IMR-90 (cell line): ENCODE data around the gene KCNK6. TPM values are rescaled to one million over a fixed set of nuclear protein-coding genes. Genes with fewer than 3 reads are reported as not detected.

Source experiments
- ATAC-seq: fragments of 200-7000 bp; cut with Tn5 transposase; 2 replicates; pipeline ENCODE4 v1.9.1; 2020; ENCODE audit warnings: low read depth, mild to moderate bottlenecking, moderate library complexity
- BruUV-seq: library from RNA; stranded (reverse); fragments of 400-500 nt; replicated peaks from 2 replicates; lab custom pipeline; 2021; lab: Mats Ljungman, UMichigan
- CTCF ChIA-PET: fragments of 300-600 bp; formaldehyde crosslinking; extraction: SDS; loops from one replicate; lab custom pipeline; 2021; ENCODE audit warnings: antibody characterized with exemption; lab: Yijun Ruan, JAX
- POLR2A ChIA-PET: fragments of 300-600 bp; sonication (Branson Sonifier 250); formaldehyde crosslinking; loops from one replicate; lab custom pipeline; 2022; ENCODE audit warnings: antibody characterized with exemption; ENCODE audit not compliant: unreplicated experiment; lab: Charles Lee
- DNase-seq: peaks from one replicate; pipeline ENCODE4 v3.0.0; 2013
- H2AFZ ChIP-seq: replicated peaks from 2 replicates; pipeline ENCODE3; 2013; ENCODE audit warnings: low read length, mild to moderate bottlenecking; ENCODE audit not compliant: poor library complexity
- H2AK5ac ChIP-seq: 2 replicates; pipeline ENCODE4 v1.6.1; 2013; ENCODE audit warnings: low read depth, low read length, inconsistent platforms
- H2AK9ac ChIP-seq: replicated peaks from 2 replicates; pipeline ENCODE3; 2013; ENCODE audit warnings: mild to moderate bottlenecking, low read depth, low read length, moderate library complexity; ENCODE audit not compliant: poor library complexity
- H2BK120ac ChIP-seq: 2 replicates; pipeline ENCODE4 v1.6.1; 2013; ENCODE audit warnings: low read depth, low read length, inconsistent platforms
- H2BK15ac ChIP-seq: 3 replicates; pipeline ENCODE4 v1.6.1; 2013; ENCODE audit warnings: low read depth, low read length, inconsistent platforms
- H2BK20ac ChIP-seq: 2 replicates; pipeline ENCODE4 v1.6.1; 2013; ENCODE audit warnings: low read depth, mild to moderate bottlenecking, inconsistent platforms, low read length, moderate library complexity
- H2BK5ac ChIP-seq: 2 replicates; pipeline ENCODE4 v1.6.1; 2013; ENCODE audit warnings: mild to moderate bottlenecking, low read depth, low read length, inconsistent platforms; ENCODE audit not compliant: poor library complexity, severe bottlenecking
- H3K14ac ChIP-seq: replicated peaks from 2 replicates; pipeline ENCODE4 v1.6.1; 2013; ENCODE audit warnings: low read depth, low read length, inconsistent platforms
- H3K18ac ChIP-seq: 2 replicates; pipeline ENCODE4 v1.6.1; 2013; ENCODE audit warnings: low read depth, low read length, control low read depth
- H3K23ac ChIP-seq: 2 replicates; pipeline ENCODE4 v1.6.1; 2013; ENCODE audit warnings: low read depth, low read length, inconsistent platforms
- H3K27ac ChIP-seq: 2 replicates; pipeline ENCODE4 v1.5.1; 2013; ENCODE audit warnings: mild to moderate bottlenecking, control low read depth, low read length; ENCODE audit not compliant: insufficient read depth
- H3K27me3 ChIP-seq: 2 replicates; pipeline ENCODE4 v1.6.1; 2013; ENCODE audit warnings: low read length; ENCODE audit not compliant: control insufficient read depth, insufficient read depth
- H3K36me3 ChIP-seq: 2 replicates; pipeline ENCODE4 v1.6.1; 2013; ENCODE audit warnings: low read length, mixed read lengths; ENCODE audit not compliant: control insufficient read depth, insufficient read depth
- H3K4ac ChIP-seq: 2 replicates; pipeline ENCODE4 v1.6.1; 2013; ENCODE audit warnings: low read depth, low read length, inconsistent platforms
- H3K4me1 ChIP-seq: 2 replicates; pipeline ENCODE4 v1.6.1; 2013; ENCODE audit warnings: low read length, mixed read lengths; ENCODE audit not compliant: control insufficient read depth, insufficient read depth
- H3K4me2 ChIP-seq: 2 replicates; pipeline ENCODE4 v1.6.1; 2013; ENCODE audit warnings: low read depth, mild to moderate bottlenecking, control low read depth, low read length, moderate library complexity
- H3K4me3 ChIP-seq: 2 replicates; pipeline ENCODE4 v1.5.1; 2013; ENCODE audit warnings: low read depth, mild to moderate bottlenecking, control low read depth, low read length, moderate library complexity; ENCODE audit not compliant: insufficient read depth
- H3K56ac ChIP-seq: 2 replicates; pipeline ENCODE4 v1.6.1; 2013; ENCODE audit warnings: low read length, inconsistent platforms; ENCODE audit not compliant: insufficient read depth; ENCODE audit errors: extremely low read depth
- H3K79me1 ChIP-seq, 2 experiments: 2 replicates each; pipeline ENCODE4 v1.6.1; 2013; ENCODE audit warnings: low read length in 2 of 2, inconsistent platforms in 1 of 2, low read depth in 1 of 2
- H3K9ac ChIP-seq: 2 replicates; pipeline ENCODE4 v1.6.1; 2013; ENCODE audit warnings: low read depth, low read length, control low read depth
- H3K9me1 ChIP-seq: 2 replicates; pipeline ENCODE4 v1.6.1; 2013; ENCODE audit warnings: low read length, inconsistent platforms; ENCODE audit not compliant: insufficient read depth
- H3K9me3 ChIP-seq: 2 replicates; pipeline ENCODE4 v1.6.1; 2013; ENCODE audit warnings: low read length; ENCODE audit not compliant: control insufficient read depth, insufficient read depth
- H4K20me1 ChIP-seq: 2 replicates; pipeline ENCODE4 v1.6.1; 2013; ENCODE audit warnings: low read length, inconsistent platforms; ENCODE audit not compliant: insufficient read depth
- H4K5ac ChIP-seq: 2 replicates; pipeline ENCODE4 v1.6.1; 2013; ENCODE audit warnings: mild to moderate bottlenecking, low read depth, low read length, control low read depth
- H4K8ac ChIP-seq, 2 experiments: 2 replicates each; pipeline ENCODE4 v1.6.1; 2013; ENCODE audit warnings: low read depth in 2 of 2, low read length in 2 of 2, control low read depth in 1 of 2, inconsistent platforms in 1 of 2
- H4K91ac ChIP-seq: 2 replicates; pipeline ENCODE4 v1.6.1; 2013; ENCODE audit warnings: low read depth, low read length, inconsistent platforms; ENCODE audit not compliant: insufficient read depth
- CEBPB ChIP-seq: IDR thresholded peaks from 2 replicates; pipeline ENCODE4 v1.6.1; 2012; ENCODE audit warnings: low read depth, low read length, improper control_type of control experiment
- CHD1 ChIP-seq: IDR thresholded peaks from 2 replicates; pipeline ENCODE4 v1.6.1; 2012; ENCODE audit warnings: low read depth, low read length, improper control_type of control experiment
- MAFK ChIP-seq: IDR thresholded peaks from 2 replicates; pipeline ENCODE4 v1.6.1; 2012; ENCODE audit warnings: low read depth, low read length, improper control_type of control experiment
- RFX5 ChIP-seq: IDR thresholded peaks from 2 replicates; pipeline ENCODE4 v1.8.0; 2012; ENCODE audit warnings: low read depth, mild to moderate bottlenecking, low read length, moderate library complexity
- WGBS, 2 experiments: methylation state at CpG; one replicate each; pipeline versions ENCODE4 v1.1.5 to v1.1.7; 2013; ENCODE audit warnings: missing lambda C conversion rate in 2 of 2; ENCODE audit not compliant: insufficient read length in 1 of 2; ENCODE audit errors: extremely low coverage in 2 of 2; 5-methylcytosine and 5-hydroxymethylcytosine counted together
- dilution Hi-C: fragments of 300-500 bp; cut with HindIII; formaldehyde crosslinking; loops from one replicate; pipeline ENCODE4 v1.14.3; 2018; ENCODE audit warnings: low sequenced_read_pairs; ENCODE audit not compliant: unreplicated experiment
- in situ Hi-C: fragments of 300-500 bp; cut with MboI; formaldehyde crosslinking; loops from 3 replicates; pipeline ENCODE4 v1.14.3; 2019; ENCODE audit warnings: low sequenced_read_pairs, inconsistent platforms, mixed read lengths
- intact Hi-C: fragments of 100-400 bp; cut with micrococcal nuclease; formaldehyde crosslinking; loops from 2 replicates; pipeline ENCODE4 v1.10.0; 2022
- polyA plus RNA-seq, 3 experiments: library from polyadenylated mRNA; depleted of rRNA; stranded (reverse); fragments of >200 nt; gene quantifications; 2 replicates each; pipeline ENCODE4 v1.2.3, GENCODE V29; 2012; ENCODE audit warnings: low replicate concordance in 1 of 3
- total RNA-seq: library from RNA; depleted of rRNA; stranded (reverse); fragments of >200 nt; gene quantifications from 2 replicates; pipeline ENCODE4 v1.2.3, GENCODE V29; 2012
- TF ChIP-seq, protein P1 (sequence below): fragments of 150-350 bp; IDR thresholded peaks from 2 replicates; pipeline ENCODE4 v1.6.1; 2016; ENCODE audit warnings: low read depth, mild to moderate bottlenecking, low read length, moderate library complexity, borderline replicate concordance

KCNK6 gene
- total and polyA plus RNA-seq, 2 of the 4 experiments (the other 2 are of a cell fraction), result 2.7 to 4.5 TPM

DNA sequence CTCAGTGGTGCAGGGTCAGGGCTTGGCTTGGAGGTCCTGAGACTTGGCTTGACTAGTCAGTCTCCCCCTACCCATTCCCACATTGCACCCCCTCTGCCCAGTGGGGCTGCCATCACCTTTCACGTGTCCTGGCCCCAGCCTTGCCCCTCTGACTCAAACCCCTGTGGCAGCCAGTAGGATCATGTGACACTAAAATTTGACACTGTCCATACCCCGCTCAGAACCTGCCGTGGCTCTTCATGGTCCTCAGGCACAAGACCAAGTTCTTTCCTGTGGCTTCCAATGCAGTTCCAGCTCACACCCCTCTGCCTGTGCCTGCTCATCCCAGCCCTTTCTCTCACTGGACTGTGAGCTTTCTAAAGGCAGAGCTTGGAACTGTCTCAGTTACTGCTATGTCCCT, 56.9 kb downstream of the KCNK6 start:
- Histone ChIP-seq H3K9ac (no peak overlapping the region), H2AK9ac (peak overlapping the region; percentile 33), H2BK5ac (no peak overlapping the region), H3K14ac (no peak overlapping the region), H3K4me2 (no peak overlapping the region), H2AFZ (no peak overlapping the region), H3K4ac (no peak overlapping the region), H4K8ac (no peak overlapping the region), H3K4me1 (peaks cover 12% of the 10 kb centered on the region), H3K18ac (no peak overlapping the region), H2BK15ac (no peak overlapping the region), H3K56ac (no peak overlapping the region), H3K23ac (peak overlapping the region; percentile 23; the same call in 1 of the 2 replicates), H3K4me3 (no peak overlapping the region), H3K36me3 (peaks cover 35% of the 10 kb centered on the region), H2AK5ac (no peak overlapping the region), H2BK120ac (no peak overlapping the region), H3K9me1 (peaks cover 24% of the 10 kb centered on the region), H3K27me3 (no peaks in the 10 kb centered on the region), H3K9me3 (no peaks in the 10 kb centered on the region), H4K91ac (no peak overlapping the region), H4K20me1 (peaks cover 51% of the 10 kb centered on the region), H2BK20ac (no peak overlapping the region), H3K27ac (no peak overlapping the region), H4K5ac (no peak overlapping the region), H3K79me1 (peaks cover 24 to 63% of the 10 kb centered on the region in 2 experiments; a peak in 3 of 4 replicates)
- BruUV-seq, result no TSS peak
- no peak for DNase-seq
- 96% methylated on average over 3 of the region's 3 CpGs; no CpG with 5 or more reads in 1 of the 2 experiments for WGBS, 2 experiments
- intact Hi-C loops, result no loop called here
- ChIA-PET CTCF (interaction anchor here (0.9 to 1.1 kb wide), 3 partner anchors 8 to 132 kb away, joined by 3 to 5 read pairs (median 3); partner anchors contain the start of gene GGN), POLR2A (no interaction called here)
- in situ Hi-C loops, result no loop called here
- ATAC-seq, result no peak
- no peak for TF ChIP-seq CEBPB
- TF ChIP-seq CHD1, result no peak
- TF ChIP-seq, protein P1, sequence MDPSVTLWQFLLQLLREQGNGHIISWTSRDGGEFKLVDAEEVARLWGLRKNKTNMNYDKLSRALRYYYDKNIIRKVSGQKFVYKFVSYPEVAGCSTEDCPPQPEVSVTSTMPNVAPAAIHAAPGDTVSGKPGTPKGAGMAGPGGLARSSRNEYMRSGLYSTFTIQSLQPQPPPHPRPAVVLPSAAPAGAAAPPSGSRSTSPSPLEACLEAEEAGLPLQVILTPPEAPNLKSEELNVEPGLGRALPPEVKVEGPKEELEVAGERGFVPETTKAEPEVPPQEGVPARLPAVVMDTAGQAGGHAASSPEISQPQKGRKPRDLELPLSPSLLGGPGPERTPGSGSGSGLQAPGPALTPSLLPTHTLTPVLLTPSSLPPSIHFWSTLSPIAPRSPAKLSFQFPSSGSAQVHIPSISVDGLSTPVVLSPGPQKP, result no peak
- TF ChIP-seq MAFK, result no peak
- no peak for TF ChIP-seq RFX5
- dilution Hi-C loops, result no loop called here
